ENCODE measurements around the gene GDAP1L1. TPM values are rescaled to one million over a fixed set of nuclear protein-coding genes. Genes with fewer than 3 reads are reported as not detected.

Gene GDAP1L1
- total and polyA plus RNA-seq, 2 of the 4 experiments (the other 2 are of a cell fraction), result not detected

DNA sequence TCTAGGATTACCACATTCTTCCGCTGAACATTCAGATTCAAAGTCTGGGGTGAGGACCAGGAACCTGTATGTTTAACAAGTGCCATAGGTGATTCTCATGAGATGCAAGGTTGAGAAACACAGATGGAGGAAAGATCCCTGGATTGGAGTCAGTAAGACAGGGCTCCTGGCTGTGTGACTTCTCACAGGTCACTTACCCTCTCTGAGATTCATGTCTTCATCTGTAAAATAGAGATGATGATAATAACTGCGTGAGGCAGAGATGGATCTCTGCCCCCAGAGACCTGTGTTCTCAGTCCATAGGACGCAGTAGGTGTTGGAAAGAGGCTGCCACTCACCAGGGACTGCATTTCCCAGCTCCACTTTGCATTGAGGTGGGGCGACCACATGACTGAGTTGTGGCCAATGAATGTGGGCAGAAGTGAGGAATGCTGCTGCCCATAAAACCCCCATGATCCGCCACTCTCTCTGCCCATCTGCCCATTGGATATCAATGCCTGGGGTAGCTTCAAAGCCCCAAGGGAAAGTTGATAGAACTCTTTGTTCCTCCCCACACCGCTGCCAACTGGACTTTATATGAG lies 13.6 kb upstream of the GDAP1L1 start:
- no peak overlapping the region for H3K27ac ChIP-seq (ENCODE audit: insufficient read depth, low read length)
- H3K36me3 ChIP-seq (ENCODE audit: control insufficient read depth, insufficient read depth, low read length), result no peaks in the 10 kb centered on the region
- H4K91ac ChIP-seq (ENCODE audit: insufficient read depth, low read depth, low read length), result no peak overlapping the region
- H2BK20ac ChIP-seq (ENCODE audit: low read depth, low read length), result no peak overlapping the region
- CTCF ChIA-PET, result interaction anchor here (1.5 kb wide), 1 partner anchor 14 kb away, joined by 4 read pairs; the partner anchor contains the start of gene GDAP1L1
- no peak overlapping the region for H2BK120ac ChIP-seq (ENCODE audit: low read depth, low read length)
- no peak overlapping the region for H3K4me3 ChIP-seq (ENCODE audit: insufficient read depth, low read depth, low read length)
- WGBS, 2 experiments (ENCODE audit: extremely low coverage in 2 of 2, insufficient read length in 1 of 2), result no CpG with 5 or more reads among the region's 6 CpGs
- dilution Hi-C loops (cut with HindIII; ENCODE audit: low sequenced_read_pairs, unreplicated experiment) (no loop called here), intact Hi-C loops (cut with micrococcal nuclease) (no loop called here), in situ Hi-C loops (cut with MboI; ENCODE audit: low sequenced_read_pairs) (no loop called here)
- H3K18ac ChIP-seq (ENCODE audit: low read depth, low read length), result no peak overlapping the region
- H3K4me2 ChIP-seq (ENCODE audit: low read depth, low read length), result no peak overlapping the region
- H2AK5ac ChIP-seq (ENCODE audit: low read depth, low read length), result no peak overlapping the region
- no peaks in the 10 kb centered on the region for H3K9me1 ChIP-seq (ENCODE audit: insufficient read depth, low read length)
- H3K27me3 ChIP-seq (ENCODE audit: control insufficient read depth, insufficient read depth, low read length), result peaks cover 4% of the 10 kb centered on the region; the same call in 1 of the 2 replicates
- H3K14ac ChIP-seq (replicated peaks; ENCODE audit: low read depth, low read length), result no peak overlapping the region
- DNase-seq (no peak), ATAC-seq (ENCODE audit: low read depth) (no peak)
- H3K4me1 ChIP-seq (ENCODE audit: control insufficient read depth, insufficient read depth, low read length), result no peaks in the 10 kb centered on the region
- H3K4ac ChIP-seq (ENCODE audit: low read depth, low read length), result no peak overlapping the region
- TF ChIP-seq FOS (IDR thresholded peaks at IDR 0.05; ENCODE audit: low read depth, low read length), result no peak
- TF ChIP-seq RCOR1 (IDR thresholded peaks at IDR 0.05; ENCODE audit: insufficient replicate concordance, low read length), result no peak
- no peak for TF ChIP-seq CTCF (conservative IDR thresholded peaks at IDR 0.05; ENCODE audit: low read depth, low read length)
- no peak for TF ChIP-seq CEBPB (IDR thresholded peaks at IDR 0.05; ENCODE audit: low read depth, low read length)
- TF ChIP-seq SMC3 (IDR thresholded peaks at IDR 0.05; ENCODE audit: low read depth, low read length), result no peak
- TF ChIP-seq USF2 (IDR thresholded peaks at IDR 0.05; ENCODE audit: low read depth, low read length), result no peak
- TF ChIP-seq, protein P1, sequence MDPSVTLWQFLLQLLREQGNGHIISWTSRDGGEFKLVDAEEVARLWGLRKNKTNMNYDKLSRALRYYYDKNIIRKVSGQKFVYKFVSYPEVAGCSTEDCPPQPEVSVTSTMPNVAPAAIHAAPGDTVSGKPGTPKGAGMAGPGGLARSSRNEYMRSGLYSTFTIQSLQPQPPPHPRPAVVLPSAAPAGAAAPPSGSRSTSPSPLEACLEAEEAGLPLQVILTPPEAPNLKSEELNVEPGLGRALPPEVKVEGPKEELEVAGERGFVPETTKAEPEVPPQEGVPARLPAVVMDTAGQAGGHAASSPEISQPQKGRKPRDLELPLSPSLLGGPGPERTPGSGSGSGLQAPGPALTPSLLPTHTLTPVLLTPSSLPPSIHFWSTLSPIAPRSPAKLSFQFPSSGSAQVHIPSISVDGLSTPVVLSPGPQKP (IDR thresholded peaks at IDR 0.05; ENCODE audit: borderline replicate concordance, low read depth, low read length), result no peak
- TF ChIP-seq MXI1 (IDR thresholded peaks at IDR 0.05; ENCODE audit: borderline replicate concordance, low read depth, low read length), result no peak
- no peak for TF ChIP-seq NFE2L2 (IDR thresholded peaks at IDR 0.05; ENCODE audit: low read depth, low read length)
- TF ChIP-seq CHD1 (IDR thresholded peaks at IDR 0.05; ENCODE audit: low read depth, low read length), result no peak
- TF ChIP-seq RAD21 (IDR thresholded peaks at IDR 0.05; ENCODE audit: low read length), result no peak
- TF ChIP-seq POLR2A (IDR thresholded peaks at IDR 0.05; ENCODE audit: low read depth, low read length), result no peak
- BruUV-seq (replicated peaks), result no TSS peak
- no peak overlapping the region for H2BK5ac ChIP-seq (ENCODE audit: low read depth, low read length, poor library complexity, severe bottlenecking)
- no peak overlapping the region for H2AFZ ChIP-seq (replicated peaks; ENCODE audit: low read length, poor library complexity)
- no peaks in the 10 kb centered on the region for H3K9me3 ChIP-seq (ENCODE audit: control insufficient read depth, insufficient read depth, low read length)
- H3K23ac ChIP-seq (ENCODE audit: low read depth, low read length), result no peak overlapping the region
- no peak overlapping the region for H2AK9ac ChIP-seq (replicated peaks; ENCODE audit: low read depth, low read length, poor library complexity)
- no peaks in the 10 kb centered on the region for H3K79me1 ChIP-seq (ENCODE audit: low read depth in 1 of 2, low read length in 2 of 2)
- no peaks in the 10 kb centered on the region for H4K20me1 ChIP-seq (ENCODE audit: insufficient read depth, low read length)
- H2BK15ac ChIP-seq (ENCODE audit: low read depth, low read length), result no peak overlapping the region
- H4K5ac ChIP-seq (ENCODE audit: low read depth, low read length), result no peak overlapping the region
- no peak overlapping the region for H3K9ac ChIP-seq (ENCODE audit: low read depth, low read length)
- no peak overlapping the region for H4K8ac ChIP-seq (ENCODE audit: low read depth in 2 of 2, low read length in 2 of 2)
- POLR2A ChIA-PET (ENCODE audit: unreplicated experiment), result no interaction called here
- H3K56ac ChIP-seq (ENCODE audit: extremely low read depth, insufficient read depth, low read length), result no peak overlapping the region
